ENCODE results near the gene FRRS1.

DNA sequence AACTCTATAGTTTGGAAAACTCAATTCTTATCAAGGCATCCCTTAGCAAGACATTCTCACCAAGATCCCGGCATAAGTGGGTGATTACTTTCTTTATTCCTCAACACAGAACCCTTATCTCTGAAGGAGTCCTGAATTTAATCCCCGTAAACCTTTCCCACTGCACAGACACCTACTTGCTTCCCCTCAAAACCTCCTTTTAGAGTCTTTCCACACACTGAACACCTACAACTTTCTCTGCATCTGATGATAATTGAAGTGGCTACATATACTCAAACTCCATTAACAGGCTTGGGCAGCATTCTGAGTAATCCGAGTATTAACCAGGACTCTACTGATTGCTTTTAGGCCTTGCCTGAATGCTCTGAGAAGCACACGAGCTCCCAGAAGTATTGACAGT, 97.1 kb downstream of the FRRS1 start:
- TF ChIP-seq, protein P1, sequence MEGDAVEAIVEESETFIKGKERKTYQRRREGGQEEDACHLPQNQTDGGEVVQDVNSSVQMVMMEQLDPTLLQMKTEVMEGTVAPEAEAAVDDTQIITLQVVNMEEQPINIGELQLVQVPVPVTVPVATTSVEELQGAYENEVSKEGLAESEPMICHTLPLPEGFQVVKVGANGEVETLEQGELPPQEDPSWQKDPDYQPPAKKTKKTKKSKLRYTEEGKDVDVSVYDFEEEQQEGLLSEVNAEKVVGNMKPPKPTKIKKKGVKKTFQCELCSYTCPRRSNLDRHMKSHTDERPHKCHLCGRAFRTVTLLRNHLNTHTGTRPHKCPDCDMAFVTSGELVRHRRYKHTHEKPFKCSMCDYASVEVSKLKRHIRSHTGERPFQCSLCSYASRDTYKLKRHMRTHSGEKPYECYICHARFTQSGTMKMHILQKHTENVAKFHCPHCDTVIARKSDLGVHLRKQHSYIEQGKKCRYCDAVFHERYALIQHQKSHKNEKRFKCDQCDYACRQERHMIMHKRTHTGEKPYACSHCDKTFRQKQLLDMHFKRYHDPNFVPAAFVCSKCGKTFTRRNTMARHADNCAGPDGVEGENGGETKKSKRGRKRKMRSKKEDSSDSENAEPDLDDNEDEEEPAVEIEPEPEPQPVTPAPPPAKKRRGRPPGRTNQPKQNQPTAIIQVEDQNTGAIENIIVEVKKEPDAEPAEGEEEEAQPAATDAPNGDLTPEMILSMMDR (IDR thresholded peaks at IDR 0.05), result no peak
- TF ChIP-seq POLR2A (IDR thresholded peaks at IDR 0.05) (no peak), EP300 (IDR thresholded peaks at IDR 0.05) (no peak)
